DND-41 (cell line): ENCODE data around the gene PPP2R5E.

Experiments used
- CTCF ChIP-seq: IDR thresholded peaks from 2 replicates; pipeline ENCODE4 v1.5.1; 2012; ENCODE audit warnings: borderline replicate concordance, low read length, moderate library complexity, mild to moderate bottlenecking; ENCODE audit not compliant: poor library complexity, severe bottlenecking; ENCODE audit errors: extremely low read depth
- EZH2 ChIP-seq: IDR thresholded peaks from 3 replicates; pipeline ENCODE4 v1.6.1; 2012; ENCODE audit warnings: borderline replicate concordance, low read depth, mild to moderate bottlenecking, moderate library complexity, low read length, inconsistent platforms; ENCODE audit not compliant: severe bottlenecking

DNA sequence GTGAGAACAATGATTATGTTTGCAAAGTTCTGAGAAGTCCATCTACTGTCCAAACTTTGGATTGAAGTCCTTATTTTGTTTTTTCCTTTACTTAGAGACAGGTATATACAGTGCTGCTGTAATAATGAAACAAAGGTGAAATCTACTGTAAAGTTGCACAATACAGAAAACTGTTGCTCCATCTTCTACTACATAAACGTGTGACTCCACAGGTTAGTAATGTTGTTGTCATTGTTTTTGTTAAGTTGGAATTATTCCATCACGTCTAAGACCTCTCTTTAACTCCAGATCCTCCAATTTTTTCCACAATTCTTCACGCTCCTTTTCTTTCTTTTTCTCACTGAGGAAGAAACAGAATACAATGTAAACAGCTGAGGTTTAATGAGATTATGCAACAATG is 167.4 kb downstream of the PPP2R5E start:
- no peak for TF ChIP-seq CTCF
- no peak for TF ChIP-seq EZH2
